ENCODE measurements around the gene HGS.

- no peak for TF ChIP-seq POLR2A (IDR thresholded peaks at IDR 0.05)
- TF ChIP-seq POLR2AphosphoS5 (IDR thresholded peaks at IDR 0.05; ENCODE audit: insufficient read depth in 1 of 2, low read depth in 1 of 2), result no peak
Measured at GRCh38 chr17:81727324-81728031, 43.7 kb downstream of the HGS start.

All from vagina (tissue), 2 donors.